ENCODE measurements around the gene FASLG. TPM values are rescaled to one million over a fixed set of nuclear protein-coding genes. Genes with fewer than 3 reads are reported as not detected.

The FASLG gene
- total RNA-seq, 3 donors from 2014 or later = 30.3 to 51.8 (median 47.4) TPM

- Mint-ChIP-seq H3K9me3 (no peaks in the 10 kb centered on the region), H3K4me3 (no peak overlapping the region), H3K27me3 (ENCODE audit: low read depth) (no peaks in the 10 kb centered on the region), H3K4me1 (ENCODE audit: low read depth) (peaks cover 53% of the 10 kb centered on the region), H3K36me3 (ENCODE audit: insufficient read depth) (no peaks in the 10 kb centered on the region)
- DNase-seq = no peak
- no peak for ATAC-seq
Measured at GRCh38 chr1:172713466-172713865, 54.6 kb downstream of the FASLG start.

Other genes starting within 250 kb of the FASLG start
- not detected for gene C1orf105, start 238.4 kb upstream of the FASLG start, total RNA-seq
- gene PIGC, start 215.0 kb upstream of the FASLG start, total RNA-seq = 10 to 100 TPM; 16.8 to 19.1 (median 17.8) TPM
- 10 to 100 TPM; 19.5 to 21.5 (median 20.3) TPM for gene SUCO, start 126.0 kb upstream of the FASLG start, total RNA-seq

Measured in activated T-cell treated with anti-CD3 and anti-CD28 coated beads, Interleukin-2, amount 50 U/mL, for 4 hours (primary cell).